Stimulated activated naive CD4-positive, alpha-beta T cell treated with Interleukin-2 at 50 U/mL for 16 hours (primary cell): Measurements from ENCODE around the gene SLC13A3.
A peak's percentile ranks its signal among the peaks of the same experiment; 100 is the strongest.

Source experiments
- DNase-seq: peaks from one replicate; lab custom pipeline; 2025; lab: John Stamatoyannopoulos, UW

Gene SLC13A3, protein sequence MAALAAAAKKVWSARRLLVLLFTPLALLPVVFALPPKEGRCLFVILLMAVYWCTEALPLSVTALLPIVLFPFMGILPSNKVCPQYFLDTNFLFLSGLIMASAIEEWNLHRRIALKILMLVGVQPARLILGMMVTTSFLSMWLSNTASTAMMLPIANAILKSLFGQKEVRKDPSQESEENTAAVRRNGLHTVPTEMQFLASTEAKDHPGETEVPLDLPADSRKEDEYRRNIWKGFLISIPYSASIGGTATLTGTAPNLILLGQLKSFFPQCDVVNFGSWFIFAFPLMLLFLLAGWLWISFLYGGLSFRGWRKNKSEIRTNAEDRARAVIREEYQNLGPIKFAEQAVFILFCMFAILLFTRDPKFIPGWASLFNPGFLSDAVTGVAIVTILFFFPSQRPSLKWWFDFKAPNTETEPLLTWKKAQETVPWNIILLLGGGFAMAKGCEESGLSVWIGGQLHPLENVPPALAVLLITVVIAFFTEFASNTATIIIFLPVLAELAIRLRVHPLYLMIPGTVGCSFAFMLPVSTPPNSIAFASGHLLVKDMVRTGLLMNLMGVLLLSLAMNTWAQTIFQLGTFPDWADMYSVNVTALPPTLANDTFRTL

DNA sequence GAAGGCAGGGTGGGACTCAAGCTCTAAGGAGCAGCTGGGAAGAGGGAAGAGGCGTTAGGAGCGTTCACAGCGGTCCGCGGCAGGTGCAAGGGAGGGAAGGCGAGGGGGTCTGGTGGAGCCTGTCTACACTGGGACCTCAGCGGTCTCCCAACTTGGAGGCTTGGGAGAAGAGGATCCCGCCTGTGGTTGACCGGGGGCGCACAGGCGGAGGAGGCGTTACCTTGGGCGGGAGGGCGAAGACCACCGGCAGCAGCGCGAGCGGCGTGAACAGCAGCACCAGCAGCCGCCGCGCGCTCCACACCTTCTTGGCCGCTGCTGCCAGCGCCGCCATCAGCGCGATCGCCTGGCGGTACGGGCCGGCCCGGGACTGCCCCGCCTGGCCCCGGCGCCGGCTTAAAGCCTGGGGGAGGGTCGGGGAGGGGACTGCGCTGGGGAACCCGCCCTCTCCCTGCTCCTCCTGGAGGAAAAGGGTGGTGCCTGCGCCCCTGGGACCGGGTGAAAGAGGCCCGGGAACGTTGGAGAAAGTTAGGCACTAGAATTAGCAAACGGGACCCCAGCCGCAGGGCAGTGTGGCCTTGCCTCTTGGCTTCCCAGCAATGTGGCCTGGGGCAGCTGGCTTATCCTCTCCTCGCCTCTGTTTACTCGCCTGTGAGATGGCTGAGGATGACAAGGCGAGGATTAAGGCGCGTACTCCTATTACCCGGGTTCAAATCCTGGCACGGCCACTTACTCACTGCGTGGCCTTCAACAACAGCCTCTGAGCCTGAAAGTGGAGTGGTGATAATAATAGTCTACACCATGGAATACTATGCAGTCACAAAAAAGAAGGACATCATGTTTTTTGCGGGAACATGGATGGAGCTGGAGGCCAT is at the start of gene SLC13A3:
Gene SLC13A3, minus strand, starts transcription at position 369 of the 872 bp plus-strand sequence. Its CDS starts 38 bp downstream, at position 331.
- DNase-seq, result no peak

DNA sequence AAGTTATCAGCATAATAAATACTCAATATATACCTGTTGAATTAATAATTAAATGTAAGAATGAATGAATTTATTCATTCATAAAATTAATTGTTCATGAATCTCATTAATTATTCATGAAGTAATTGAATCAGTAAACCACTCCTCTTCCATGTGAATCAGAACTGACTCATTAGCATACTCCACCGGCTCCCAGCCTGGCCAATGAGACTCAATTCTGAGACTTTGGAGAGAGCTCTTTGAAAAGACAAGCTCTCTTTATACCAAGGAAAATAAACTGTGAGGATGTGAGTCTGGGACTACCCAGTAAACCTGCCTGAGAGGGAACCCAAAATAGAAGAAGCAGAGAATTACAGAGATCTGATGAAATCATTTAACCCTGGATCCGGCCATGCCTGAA is 49.8 kb upstream of the SLC13A3 start:
- DNase-seq, result no peak

DNA sequence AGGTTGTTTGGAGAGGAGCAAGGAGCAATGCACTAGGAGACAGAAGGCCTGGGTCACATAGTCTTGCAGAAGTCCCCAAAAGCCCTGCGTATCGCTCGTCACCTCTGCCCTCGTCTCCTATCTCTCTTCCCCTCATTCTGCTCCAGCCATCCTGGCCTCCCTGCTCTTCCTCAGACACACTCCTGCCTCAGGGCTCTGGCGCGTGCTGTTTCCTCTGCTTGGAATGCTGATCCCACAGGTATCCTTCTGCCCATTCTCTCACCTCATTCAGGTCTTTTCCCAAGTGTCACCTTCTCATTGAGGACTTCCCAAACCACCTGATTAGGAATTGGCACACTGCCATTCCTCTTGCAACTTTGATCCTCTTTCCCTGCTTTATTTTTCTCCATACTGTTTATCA is 49.2 kb upstream of the SLC13A3 start:
- DNase-seq, result no peak

DNA sequence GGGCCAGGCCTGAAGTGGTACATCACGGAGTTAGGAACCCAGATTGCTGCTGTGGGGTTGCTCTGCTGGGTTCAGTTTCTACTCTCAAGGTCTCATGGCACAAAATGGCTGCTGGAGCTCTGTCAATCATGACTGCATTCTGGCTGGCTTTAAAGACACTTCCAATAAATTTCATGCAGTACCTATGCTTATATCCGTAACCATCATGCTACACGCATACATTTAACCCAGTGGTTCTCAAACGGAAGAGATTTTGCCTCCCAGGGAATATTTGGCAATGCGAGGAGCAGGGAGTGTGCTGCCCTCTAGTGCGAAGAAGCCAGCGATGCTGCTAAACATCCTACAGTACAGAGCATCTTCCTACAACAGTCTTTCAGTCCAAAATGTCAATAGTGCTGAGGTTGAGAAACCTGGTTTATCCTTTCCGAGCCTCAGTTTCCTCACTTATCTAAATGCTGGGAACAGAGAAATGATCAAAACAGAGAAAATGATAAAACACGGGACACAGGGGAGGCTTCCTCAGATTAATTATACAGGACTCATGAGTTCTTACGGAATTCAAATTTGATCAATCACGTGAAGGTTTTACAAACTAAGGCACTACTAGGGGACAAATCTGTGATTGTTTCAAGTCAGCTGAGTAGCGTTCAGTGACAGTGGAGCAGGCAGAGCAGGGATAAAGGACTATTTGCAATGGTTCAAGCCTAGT is 48.5 kb upstream of the SLC13A3 start:
- DNase-seq, result no peak

DNA sequence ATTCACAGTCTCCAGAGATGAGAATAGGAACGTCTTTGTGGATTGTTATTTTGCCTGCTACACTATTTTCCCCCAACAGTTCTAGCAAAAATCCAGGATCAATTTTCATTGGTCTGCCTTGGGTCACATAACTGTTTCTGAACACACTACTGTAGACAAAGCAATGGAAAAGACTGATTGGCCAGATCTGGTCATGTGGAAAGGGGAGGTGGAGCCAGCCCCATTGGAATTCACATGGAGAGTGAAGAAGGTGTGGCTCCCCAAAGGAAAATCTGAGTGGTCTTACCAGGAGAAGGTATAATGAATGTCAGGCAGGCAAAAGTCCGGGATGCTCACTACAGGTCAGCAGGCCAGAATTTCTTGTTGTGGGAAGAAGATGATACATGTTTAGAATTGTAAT is 47.5 kb upstream of the SLC13A3 start:
- DNase-seq, result no peak

DNA sequence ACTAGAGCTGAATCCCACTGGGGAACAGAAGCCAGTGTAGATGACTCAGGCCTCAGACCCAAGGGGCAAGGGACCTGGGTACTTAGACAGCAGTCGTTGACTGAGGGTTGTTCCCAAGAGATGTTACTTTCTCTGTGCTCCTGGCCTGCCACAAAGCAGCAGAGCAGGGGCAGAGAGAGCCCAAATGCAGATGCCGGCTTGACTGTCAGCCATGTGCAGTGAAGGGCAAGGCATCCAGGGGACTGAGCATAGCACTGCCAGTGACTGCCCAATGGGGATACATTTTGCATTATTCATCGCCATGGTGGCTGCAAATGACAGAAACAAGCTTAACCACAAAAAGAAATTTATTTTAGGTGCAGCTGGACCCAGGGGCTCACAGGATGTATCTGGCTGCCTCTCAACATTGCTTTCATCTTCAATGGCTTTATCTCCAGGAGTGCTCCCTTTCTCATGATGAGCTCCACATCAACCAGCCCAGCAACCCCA is 45.6 kb upstream of the SLC13A3 start:
- DNase-seq, result no peak

DNA sequence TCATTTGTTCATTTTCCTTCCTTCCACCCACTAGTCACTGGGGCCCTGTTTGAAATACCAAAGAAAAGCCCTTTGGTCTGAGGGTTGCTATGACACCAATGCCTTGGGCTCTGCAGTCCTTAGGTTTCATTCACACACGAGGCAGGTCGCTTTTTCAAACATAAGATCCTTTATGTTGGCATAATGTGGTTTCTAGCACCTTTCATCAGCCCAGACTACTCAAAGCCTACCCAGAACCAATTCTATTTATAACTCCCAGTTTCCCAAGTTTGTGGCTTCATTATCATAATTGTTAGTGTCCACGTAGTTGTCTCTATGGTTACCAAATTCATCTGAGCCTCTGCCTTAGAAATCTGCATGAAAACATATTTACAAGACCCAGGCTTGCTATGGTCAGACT is 44.6 kb upstream of the SLC13A3 start:
- DNase-seq, result no peak

DNA sequence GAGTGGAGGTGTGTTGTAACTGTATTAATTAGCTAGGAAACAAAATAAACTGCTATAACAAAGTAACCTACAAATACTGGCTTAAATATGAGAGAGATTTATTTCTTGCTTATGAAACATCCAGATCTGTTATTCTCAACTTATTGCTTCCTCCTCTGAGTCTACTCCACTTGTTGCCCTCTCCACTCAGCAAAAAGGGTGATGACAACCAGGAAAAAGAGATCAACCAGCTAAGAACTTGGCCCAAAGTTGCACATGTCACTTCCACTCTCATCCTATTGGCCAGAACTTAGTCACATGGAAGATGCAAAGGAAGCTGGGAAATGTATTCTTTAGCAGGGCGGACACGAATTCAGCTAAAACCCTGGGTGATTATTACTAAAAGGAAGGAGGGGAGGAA is 43.2 kb upstream of the SLC13A3 start:
- DNase-seq, result no peak

DNA sequence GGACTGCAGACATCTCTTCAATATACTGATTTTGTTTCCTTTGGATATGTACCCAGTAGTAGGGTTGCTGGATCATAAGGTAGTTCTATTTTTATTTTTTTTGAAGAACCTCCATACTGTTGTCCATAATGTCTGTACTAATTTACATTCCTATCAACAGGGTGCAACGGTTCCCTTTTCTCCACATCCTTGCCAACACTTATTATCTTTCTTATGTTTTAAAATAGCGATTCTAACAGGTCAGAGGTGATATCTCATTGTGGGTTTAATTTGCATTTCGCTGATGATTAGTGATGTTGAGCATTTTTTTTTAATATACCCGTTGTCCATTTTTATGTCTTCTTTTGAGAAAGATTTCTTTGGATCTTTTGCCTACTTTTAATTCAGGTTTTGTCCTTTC is 39.9 kb upstream of the SLC13A3 start:
- DNase-seq, result no peak

DNA sequence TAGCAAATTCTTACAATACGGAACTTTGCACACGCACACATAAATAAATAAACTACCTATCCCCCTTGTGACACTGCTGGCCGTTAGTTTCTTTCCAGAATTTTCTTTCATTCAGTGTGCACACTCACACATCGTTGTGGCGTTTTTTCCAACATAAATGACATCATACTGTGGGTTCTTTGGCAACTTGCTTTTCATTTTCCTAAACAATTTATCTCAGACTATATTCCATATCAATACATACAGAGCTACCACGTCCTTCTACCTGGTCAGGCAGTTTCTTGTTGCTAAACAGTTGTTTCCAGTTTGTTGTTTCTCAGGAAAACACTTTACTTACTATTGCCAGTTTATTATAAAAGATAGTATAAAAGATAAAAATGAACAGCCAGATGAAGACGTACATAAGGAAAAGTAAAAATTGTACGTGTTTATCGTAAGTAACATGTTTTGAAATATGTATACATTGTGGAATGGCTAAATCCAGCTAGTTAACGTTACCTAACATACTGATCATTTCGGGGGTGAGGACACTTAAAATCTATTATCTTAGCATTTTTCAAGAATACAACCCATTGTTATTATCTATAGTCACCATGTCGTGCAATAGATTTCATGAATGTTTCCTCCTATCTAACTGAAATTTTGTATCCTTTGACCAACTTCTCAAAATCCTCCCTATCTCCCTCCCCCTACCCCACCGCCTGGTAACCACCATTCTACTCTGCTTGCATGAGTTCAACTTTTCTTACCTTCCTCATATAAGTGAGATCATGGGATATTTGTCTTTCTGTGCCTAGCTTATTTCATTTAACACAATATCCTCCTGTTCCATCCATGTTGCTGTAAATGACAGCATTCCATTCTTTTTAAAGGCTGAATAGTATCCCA is 39.2 kb upstream of the SLC13A3 start:
- DNase-seq, result no peak

DNA sequence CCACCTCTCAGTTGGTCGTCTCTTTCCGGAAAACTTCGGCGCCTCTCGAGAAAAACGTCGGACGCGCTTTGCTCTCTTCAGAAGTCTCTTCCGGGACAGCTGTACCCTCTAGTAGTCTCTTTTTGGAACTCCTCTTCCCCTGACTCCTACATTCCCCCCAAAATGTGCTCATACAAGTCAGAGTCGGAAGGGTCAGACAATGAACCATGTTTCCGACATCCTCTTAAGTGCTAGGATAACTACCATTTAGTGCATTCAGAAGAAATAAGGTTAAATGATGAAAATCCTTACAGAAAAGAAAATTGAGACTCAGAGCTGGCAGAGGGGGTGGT is 38.5 kb upstream of the SLC13A3 start:
- DNase-seq, result no peak

DNA sequence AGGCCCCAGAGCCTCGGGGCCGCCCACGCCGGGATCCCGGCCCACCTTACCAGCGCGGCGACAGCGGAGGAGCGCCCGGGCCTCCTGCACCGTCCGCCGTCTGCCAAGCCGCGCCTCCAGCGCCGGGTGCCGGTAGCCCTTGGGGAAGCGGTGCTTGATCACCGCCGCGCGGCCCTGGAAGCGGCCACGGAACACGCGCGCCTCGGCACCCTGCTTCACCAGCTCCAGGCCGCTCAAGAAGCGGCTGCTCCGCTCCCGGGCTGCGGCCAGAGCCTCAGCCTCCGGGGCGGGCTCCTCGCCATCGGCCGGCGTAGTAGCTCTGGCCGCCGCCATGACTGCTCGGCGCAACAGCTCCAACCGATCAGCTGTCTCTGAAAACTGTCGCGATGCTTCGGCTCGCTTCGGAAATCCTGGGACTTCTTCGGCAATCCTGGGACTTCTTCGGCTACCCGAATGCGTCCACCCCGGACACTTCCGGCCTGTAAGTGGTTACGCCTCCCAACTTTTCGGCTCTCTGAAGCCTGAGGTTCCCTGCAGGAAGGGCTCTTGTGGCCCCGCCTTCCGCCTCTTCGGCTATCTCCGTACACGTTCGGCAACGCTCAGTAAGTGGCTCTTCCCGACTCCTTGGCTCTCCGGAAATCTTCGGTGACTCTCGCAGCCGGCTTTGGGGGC is 38.0 kb upstream of the SLC13A3 start, which contains the start of gene TP53RK:
Gene TP53RK, minus strand, starts transcription at position 363 of the 672 bp plus-strand sequence. Its CDS starts 30 bp downstream, at position 333.
- DNase-seq, result peak; percentile 97

DNA sequence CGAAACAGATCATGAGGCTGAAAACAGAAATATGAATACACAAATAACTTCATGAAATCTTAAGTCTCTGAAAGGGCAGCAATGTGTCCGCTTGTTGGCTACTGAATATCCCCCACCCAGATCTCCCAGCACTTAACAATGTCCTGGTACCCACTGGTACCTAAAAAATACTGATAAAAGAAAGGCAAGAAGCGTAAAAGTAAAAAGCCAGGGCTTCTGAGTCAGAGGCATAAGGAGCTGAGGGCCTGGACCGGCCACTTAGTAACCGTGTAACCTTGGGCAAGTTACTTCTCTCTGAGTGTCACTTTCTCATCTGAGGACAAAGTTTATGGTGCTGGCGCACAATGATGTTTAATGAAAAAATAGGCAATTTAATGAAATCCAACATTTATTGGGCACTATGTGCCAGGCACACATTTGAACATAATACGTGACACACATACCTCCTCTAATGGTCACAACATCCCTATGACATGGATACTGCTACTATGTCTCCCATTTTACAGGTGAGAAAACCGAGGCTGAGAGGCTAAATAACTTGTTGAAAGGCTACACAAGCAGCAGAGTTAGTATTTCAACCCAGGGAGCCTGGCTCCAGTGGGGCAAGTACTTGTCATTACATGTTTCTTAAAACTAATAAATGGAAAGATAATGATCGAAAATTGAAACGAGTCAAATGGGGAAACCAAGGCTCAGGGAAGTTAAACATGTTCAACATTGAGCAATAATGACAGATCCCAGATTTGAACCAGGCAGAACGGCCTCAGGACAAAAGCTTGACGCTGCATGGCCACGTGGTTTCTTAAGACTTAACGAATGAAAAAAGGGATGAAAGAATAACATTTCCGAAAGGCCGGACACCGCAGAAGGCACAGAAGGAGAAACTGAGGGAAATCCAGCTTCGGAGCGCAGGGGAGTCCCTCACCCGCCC is 37.2 kb upstream of the SLC13A3 start:
- no peak for DNase-seq

DNA sequence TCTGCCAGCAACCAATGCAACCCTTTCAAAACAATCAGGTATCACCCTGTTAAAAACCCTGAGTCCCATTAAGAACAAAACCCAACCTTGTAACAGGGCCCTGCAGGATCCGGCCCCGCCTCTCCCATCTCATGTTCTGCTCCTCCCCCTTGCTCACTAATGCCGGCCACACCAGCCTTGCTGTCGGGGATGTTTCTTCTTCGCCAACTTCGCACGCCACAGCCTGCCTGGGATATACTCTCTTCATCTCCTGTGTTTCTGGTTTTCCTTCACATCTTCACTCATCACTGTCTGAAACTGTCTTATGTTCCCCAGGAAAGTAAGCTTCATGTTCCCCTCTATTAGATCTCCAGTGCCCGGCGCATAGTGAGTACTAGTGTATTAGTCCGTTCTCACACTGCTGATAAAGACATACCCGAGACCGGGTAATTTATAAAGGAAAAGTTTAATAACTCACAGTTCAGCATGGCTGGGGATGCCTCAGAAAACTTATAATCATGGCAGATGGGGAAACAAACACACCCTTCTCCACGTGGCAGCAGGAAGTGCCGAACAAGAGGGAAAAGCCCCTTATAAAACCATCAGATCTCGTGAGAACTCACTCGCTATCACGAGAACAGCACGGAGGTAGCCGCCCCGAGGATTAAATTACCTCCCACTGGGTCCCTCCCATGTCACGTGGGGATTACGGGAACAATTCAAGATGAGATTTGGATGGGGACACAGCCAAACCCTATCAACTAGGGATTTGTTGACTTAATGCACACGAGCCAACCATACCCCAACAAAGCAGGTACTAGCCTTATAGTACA is 32.9 kb upstream of the SLC13A3 start:
- DNase-seq, result no peak

DNA sequence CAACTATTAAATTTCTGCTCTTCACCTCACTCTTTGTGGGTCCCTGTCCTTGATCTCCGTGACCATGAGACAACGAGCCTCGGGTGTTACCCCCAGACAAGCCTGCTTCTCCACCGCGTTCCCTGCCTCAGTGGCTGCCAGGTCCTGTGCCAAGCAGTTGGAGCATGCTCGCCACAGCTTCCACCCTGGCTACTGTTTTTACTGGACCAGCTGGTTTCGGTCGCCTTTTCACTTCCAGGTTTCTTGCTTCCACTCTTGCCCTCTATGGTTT is 32.3 kb upstream of the SLC13A3 start:
- DNase-seq, result no peak

DNA sequence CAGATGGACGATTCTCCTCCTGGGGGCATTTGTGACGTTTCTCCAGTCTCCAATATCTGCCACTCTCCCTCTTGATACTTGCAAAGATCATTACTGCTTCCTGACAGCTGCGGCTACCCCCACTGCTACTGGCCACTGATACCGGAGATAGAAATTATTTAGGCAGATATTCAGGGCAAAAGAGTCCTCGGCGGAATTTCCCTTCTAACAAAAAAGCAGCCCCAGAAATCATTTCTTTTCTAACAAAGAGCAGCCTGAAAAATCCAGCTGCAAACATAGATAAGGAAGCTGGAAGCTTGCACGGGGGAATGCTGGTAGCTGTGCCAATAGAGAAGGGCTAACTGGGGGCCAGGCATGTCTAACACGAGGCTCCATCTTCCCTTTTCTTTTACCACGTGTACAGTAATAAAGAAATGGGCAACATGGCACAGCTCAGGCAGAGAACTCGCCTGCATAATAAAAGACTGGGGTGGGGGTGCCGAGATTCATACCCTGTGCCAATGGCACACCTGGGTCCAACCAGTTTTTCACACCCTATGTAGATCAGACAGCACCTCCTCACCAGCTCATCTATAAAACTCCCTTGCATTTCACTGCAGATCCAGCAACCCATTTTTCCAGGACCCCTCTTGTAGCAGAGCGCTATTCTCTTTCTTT is 31.9 kb upstream of the SLC13A3 start:
- no peak for DNase-seq

DNA sequence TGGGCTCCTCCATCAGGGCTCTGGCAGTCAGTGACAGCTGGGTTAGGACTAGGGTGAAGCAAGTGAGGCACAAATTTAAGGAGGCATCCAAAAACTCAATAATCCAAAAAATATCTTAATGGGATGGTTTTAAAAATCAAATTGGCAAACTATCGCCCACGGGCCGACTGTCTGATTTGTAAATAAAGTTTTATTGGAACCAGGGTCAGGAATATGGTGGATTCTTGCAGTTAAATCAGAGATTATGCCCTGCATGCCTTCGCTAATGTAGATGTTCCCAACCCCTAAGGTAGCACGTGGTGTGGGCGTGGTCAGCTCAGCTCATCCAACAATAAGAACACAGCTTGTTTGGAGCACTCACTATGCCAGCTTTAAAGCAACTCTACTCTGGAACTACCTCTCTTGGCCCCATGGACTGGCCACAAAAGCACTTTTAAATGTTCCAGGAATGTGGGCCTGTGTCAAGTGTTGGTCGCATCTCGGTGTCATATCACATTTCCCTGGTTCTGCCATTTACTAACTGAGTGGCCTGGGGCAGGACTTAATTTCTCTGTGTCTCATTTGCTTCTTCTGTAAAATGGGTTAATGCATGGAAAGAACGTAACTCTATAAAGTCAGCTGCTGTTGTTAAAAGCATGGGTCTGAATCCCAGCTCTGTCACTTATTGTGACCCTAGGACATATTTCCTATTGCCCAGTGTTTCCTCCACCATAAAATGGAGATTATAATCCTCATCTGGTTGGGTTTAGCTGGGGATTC is 31.0 kb upstream of the SLC13A3 start:
- no peak for DNase-seq
